ENCODE measurements around the gene LPIN1.

- no peak for TF ChIP-seq POLR2A (IDR thresholded peaks at IDR 0.05)
- TF ChIP-seq, protein P1, sequence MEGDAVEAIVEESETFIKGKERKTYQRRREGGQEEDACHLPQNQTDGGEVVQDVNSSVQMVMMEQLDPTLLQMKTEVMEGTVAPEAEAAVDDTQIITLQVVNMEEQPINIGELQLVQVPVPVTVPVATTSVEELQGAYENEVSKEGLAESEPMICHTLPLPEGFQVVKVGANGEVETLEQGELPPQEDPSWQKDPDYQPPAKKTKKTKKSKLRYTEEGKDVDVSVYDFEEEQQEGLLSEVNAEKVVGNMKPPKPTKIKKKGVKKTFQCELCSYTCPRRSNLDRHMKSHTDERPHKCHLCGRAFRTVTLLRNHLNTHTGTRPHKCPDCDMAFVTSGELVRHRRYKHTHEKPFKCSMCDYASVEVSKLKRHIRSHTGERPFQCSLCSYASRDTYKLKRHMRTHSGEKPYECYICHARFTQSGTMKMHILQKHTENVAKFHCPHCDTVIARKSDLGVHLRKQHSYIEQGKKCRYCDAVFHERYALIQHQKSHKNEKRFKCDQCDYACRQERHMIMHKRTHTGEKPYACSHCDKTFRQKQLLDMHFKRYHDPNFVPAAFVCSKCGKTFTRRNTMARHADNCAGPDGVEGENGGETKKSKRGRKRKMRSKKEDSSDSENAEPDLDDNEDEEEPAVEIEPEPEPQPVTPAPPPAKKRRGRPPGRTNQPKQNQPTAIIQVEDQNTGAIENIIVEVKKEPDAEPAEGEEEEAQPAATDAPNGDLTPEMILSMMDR (IDR thresholded peaks at IDR 0.05): no peak
Measured at GRCh38 chr2:11781602-11782001, 35.2 kb downstream of the LPIN1 start.
